IMR-90 (cell line): ENCODE data around the gene TTLL12. TPM values are rescaled to one million over a fixed set of nuclear protein-coding genes. Genes with fewer than 3 reads are reported as not detected.

ENCODE experiments used
- ATAC-seq: fragments of 200-7000 bp; cut with Tn5 transposase; 2 replicates; pipeline ENCODE4 v1.9.1; 2020; ENCODE audit warnings: low read depth, mild to moderate bottlenecking, moderate library complexity
- BruUV-seq: library from RNA; stranded (reverse); fragments of 400-500 nt; replicated peaks from 2 replicates; lab custom pipeline; 2021; lab: Mats Ljungman, UMichigan
- CTCF ChIA-PET: fragments of 300-600 bp; formaldehyde crosslinking; extraction: SDS; loops from one replicate; lab custom pipeline; 2021; ENCODE audit warnings: antibody characterized with exemption; lab: Yijun Ruan, JAX
- POLR2A ChIA-PET: fragments of 300-600 bp; sonication (Branson Sonifier 250); formaldehyde crosslinking; loops from one replicate; lab custom pipeline; 2022; ENCODE audit warnings: antibody characterized with exemption; ENCODE audit not compliant: unreplicated experiment; lab: Charles Lee
- DNase-seq: peaks from one replicate; pipeline ENCODE4 v3.0.0; 2013
- H2AFZ ChIP-seq: replicated peaks from 2 replicates; pipeline ENCODE3; 2013; ENCODE audit warnings: low read length, mild to moderate bottlenecking; ENCODE audit not compliant: poor library complexity
- H2AK5ac ChIP-seq: 2 replicates; pipeline ENCODE4 v1.6.1; 2013; ENCODE audit warnings: low read depth, low read length, inconsistent platforms
- H2AK9ac ChIP-seq: replicated peaks from 2 replicates; pipeline ENCODE3; 2013; ENCODE audit warnings: mild to moderate bottlenecking, low read depth, low read length, moderate library complexity; ENCODE audit not compliant: poor library complexity
- H2BK120ac ChIP-seq: 2 replicates; pipeline ENCODE4 v1.6.1; 2013; ENCODE audit warnings: low read depth, low read length, inconsistent platforms
- H2BK15ac ChIP-seq: 3 replicates; pipeline ENCODE4 v1.6.1; 2013; ENCODE audit warnings: low read depth, low read length, inconsistent platforms
- H2BK20ac ChIP-seq: 2 replicates; pipeline ENCODE4 v1.6.1; 2013; ENCODE audit warnings: low read depth, mild to moderate bottlenecking, inconsistent platforms, low read length, moderate library complexity
- H2BK5ac ChIP-seq: 2 replicates; pipeline ENCODE4 v1.6.1; 2013; ENCODE audit warnings: mild to moderate bottlenecking, low read depth, low read length, inconsistent platforms; ENCODE audit not compliant: poor library complexity, severe bottlenecking
- H3K14ac ChIP-seq: replicated peaks from 2 replicates; pipeline ENCODE4 v1.6.1; 2013; ENCODE audit warnings: low read depth, low read length, inconsistent platforms
- H3K18ac ChIP-seq: 2 replicates; pipeline ENCODE4 v1.6.1; 2013; ENCODE audit warnings: low read depth, low read length, control low read depth
- H3K23ac ChIP-seq: 2 replicates; pipeline ENCODE4 v1.6.1; 2013; ENCODE audit warnings: low read depth, low read length, inconsistent platforms
- H3K27ac ChIP-seq: 2 replicates; pipeline ENCODE4 v1.5.1; 2013; ENCODE audit warnings: mild to moderate bottlenecking, control low read depth, low read length; ENCODE audit not compliant: insufficient read depth
- H3K27me3 ChIP-seq: 2 replicates; pipeline ENCODE4 v1.6.1; 2013; ENCODE audit warnings: low read length; ENCODE audit not compliant: control insufficient read depth, insufficient read depth
- H3K36me3 ChIP-seq: 2 replicates; pipeline ENCODE4 v1.6.1; 2013; ENCODE audit warnings: low read length, mixed read lengths; ENCODE audit not compliant: control insufficient read depth, insufficient read depth
- H3K4ac ChIP-seq: 2 replicates; pipeline ENCODE4 v1.6.1; 2013; ENCODE audit warnings: low read depth, low read length, inconsistent platforms
- H3K4me1 ChIP-seq: 2 replicates; pipeline ENCODE4 v1.6.1; 2013; ENCODE audit warnings: low read length, mixed read lengths; ENCODE audit not compliant: control insufficient read depth, insufficient read depth
- H3K4me2 ChIP-seq: 2 replicates; pipeline ENCODE4 v1.6.1; 2013; ENCODE audit warnings: low read depth, mild to moderate bottlenecking, control low read depth, low read length, moderate library complexity
- H3K4me3 ChIP-seq: 2 replicates; pipeline ENCODE4 v1.5.1; 2013; ENCODE audit warnings: low read depth, mild to moderate bottlenecking, control low read depth, low read length, moderate library complexity; ENCODE audit not compliant: insufficient read depth
- H3K56ac ChIP-seq: 2 replicates; pipeline ENCODE4 v1.6.1; 2013; ENCODE audit warnings: low read length, inconsistent platforms; ENCODE audit not compliant: insufficient read depth; ENCODE audit errors: extremely low read depth
- H3K79me1 ChIP-seq, 2 experiments: 2 replicates each; pipeline ENCODE4 v1.6.1; 2013; ENCODE audit warnings: low read length in 2 of 2, inconsistent platforms in 1 of 2, low read depth in 1 of 2
- H3K9ac ChIP-seq: 2 replicates; pipeline ENCODE4 v1.6.1; 2013; ENCODE audit warnings: low read depth, low read length, control low read depth
- H3K9me1 ChIP-seq: 2 replicates; pipeline ENCODE4 v1.6.1; 2013; ENCODE audit warnings: low read length, inconsistent platforms; ENCODE audit not compliant: insufficient read depth
- H3K9me3 ChIP-seq: 2 replicates; pipeline ENCODE4 v1.6.1; 2013; ENCODE audit warnings: low read length; ENCODE audit not compliant: control insufficient read depth, insufficient read depth
- H4K20me1 ChIP-seq: 2 replicates; pipeline ENCODE4 v1.6.1; 2013; ENCODE audit warnings: low read length, inconsistent platforms; ENCODE audit not compliant: insufficient read depth
- H4K5ac ChIP-seq: 2 replicates; pipeline ENCODE4 v1.6.1; 2013; ENCODE audit warnings: mild to moderate bottlenecking, low read depth, low read length, control low read depth
- H4K8ac ChIP-seq, 2 experiments: 2 replicates each; pipeline ENCODE4 v1.6.1; 2013; ENCODE audit warnings: low read depth in 2 of 2, low read length in 2 of 2, control low read depth in 1 of 2, inconsistent platforms in 1 of 2
- H4K91ac ChIP-seq: 2 replicates; pipeline ENCODE4 v1.6.1; 2013; ENCODE audit warnings: low read depth, low read length, inconsistent platforms; ENCODE audit not compliant: insufficient read depth
- BHLHE40 ChIP-seq: fragments of 150-350 bp; IDR thresholded peaks from 2 replicates; pipeline ENCODE4 v1.6.1; 2016; ENCODE audit warnings: mild to moderate bottlenecking, low read depth, low read length
- CEBPB ChIP-seq: IDR thresholded peaks from 2 replicates; pipeline ENCODE4 v1.6.1; 2012; ENCODE audit warnings: low read depth, low read length, improper control_type of control experiment
- CHD1 ChIP-seq: IDR thresholded peaks from 2 replicates; pipeline ENCODE4 v1.6.1; 2012; ENCODE audit warnings: low read depth, low read length, improper control_type of control experiment
- ELK1 ChIP-seq: fragments of 150-350 bp; IDR thresholded peaks from 2 replicates; pipeline ENCODE4 v1.6.1; 2016; ENCODE audit warnings: low read depth, mild to moderate bottlenecking, low read length, moderate library complexity, borderline replicate concordance
- MAFK ChIP-seq: IDR thresholded peaks from 2 replicates; pipeline ENCODE4 v1.6.1; 2012; ENCODE audit warnings: low read depth, low read length, improper control_type of control experiment
- USF2 ChIP-seq: fragments of 150-350 bp; IDR thresholded peaks from 2 replicates; pipeline ENCODE4 v1.6.1; 2017; ENCODE audit warnings: mild to moderate bottlenecking, antibody characterized with exemption, low read length, low read depth
- WGBS, 2 experiments: methylation state at CpG; one replicate each; pipeline versions ENCODE4 v1.1.5 to v1.1.7; 2013; ENCODE audit warnings: missing lambda C conversion rate in 2 of 2; ENCODE audit not compliant: insufficient read length in 1 of 2; ENCODE audit errors: extremely low coverage in 2 of 2; 5-methylcytosine and 5-hydroxymethylcytosine counted together
- dilution Hi-C: fragments of 300-500 bp; cut with HindIII; formaldehyde crosslinking; loops from one replicate; pipeline ENCODE4 v1.14.3; 2018; ENCODE audit warnings: low sequenced_read_pairs; ENCODE audit not compliant: unreplicated experiment
- in situ Hi-C: fragments of 300-500 bp; cut with MboI; formaldehyde crosslinking; loops from 3 replicates; pipeline ENCODE4 v1.14.3; 2019; ENCODE audit warnings: low sequenced_read_pairs, inconsistent platforms, mixed read lengths
- intact Hi-C: fragments of 100-400 bp; cut with micrococcal nuclease; formaldehyde crosslinking; loops from 2 replicates; pipeline ENCODE4 v1.10.0; 2022
- polyA plus RNA-seq, 3 experiments: library from polyadenylated mRNA; depleted of rRNA; stranded (reverse); fragments of >200 nt; gene quantifications; 2 replicates each; pipeline ENCODE4 v1.2.3, GENCODE V29; 2012; ENCODE audit warnings: low replicate concordance in 1 of 3
- total RNA-seq: library from RNA; depleted of rRNA; stranded (reverse); fragments of >200 nt; gene quantifications from 2 replicates; pipeline ENCODE4 v1.2.3, GENCODE V29; 2012

TTLL12 gene
- total and polyA plus RNA-seq, 2 of the 4 experiments (the other 2 are of a cell fraction) = 20.9 to 30.1 TPM

- Histone ChIP-seq H2BK120ac (no peak overlapping the region), H3K56ac (no peak overlapping the region), H4K5ac (no peak overlapping the region), H3K4ac (no peak overlapping the region), H2BK15ac (no peak overlapping the region), H3K4me2 (no peak overlapping the region), H3K79me1 (no peaks in the 10 kb centered on the region), H3K27me3 (peaks cover 50% of the 10 kb centered on the region), H2AK9ac (no peak overlapping the region), H3K4me3 (no peak overlapping the region), H2BK5ac (no peak overlapping the region), H2AK5ac (no peak overlapping the region), H3K14ac (no peak overlapping the region), H2BK20ac (no peak overlapping the region), H4K91ac (no peak overlapping the region), H4K20me1 (no peaks in the 10 kb centered on the region), H3K9me3 (no peaks in the 10 kb centered on the region), H3K4me1 (no peaks in the 10 kb centered on the region), H3K36me3 (no peaks in the 10 kb centered on the region), H3K23ac (no peak overlapping the region), H3K27ac (no peak overlapping the region), H3K9ac (no peak overlapping the region), H3K18ac (no peak overlapping the region), H2AFZ (no peak overlapping the region), H4K8ac (no peak overlapping the region), H3K9me1 (no peaks in the 10 kb centered on the region)
- ATAC-seq = no peak
- no TSS peak for BruUV-seq
- intact Hi-C loops = loop anchor here (1.0 kb wide), 2 partner anchors 115 to 154 kb away; no protein-coding TSS in a partner anchor
- no CpG with 5 or more reads among the region's 15 CpGs for WGBS, 2 experiments
- in situ Hi-C loops = no loop called here
- no peak for DNase-seq
- dilution Hi-C loops = no loop called here
- CTCF ChIA-PET = interaction anchor here (0.6 to 1.1 kb wide), 5 partner anchors 11 to 399 kb away, joined by 3 to 4 read pairs (median 4); no protein-coding TSS in a partner anchor
- TF ChIP-seq USF2 (no peak), MAFK (no peak), ELK1 (no peak), CEBPB (no peak), CHD1 (no peak), BHLHE40 (no peak)
- POLR2A ChIA-PET = no interaction called here
These were observed 44.7 kb upstream of the TTLL12 start for GRCh38 chr22:43231724-43232034.
